GM13977 (cell line): Measurements from ENCODE around the gene MECR.
"Not testable (repeated sequence)": the region's sequence is repeated elsewhere in the genome, so short reads cannot be mapped to it uniquely, and the experiment has no call there.

ENCODE experiments used
- DNase-seq: peaks from one replicate; pipeline ENCODE4 v3.0.0; 2012; ENCODE audit warnings: low spot score
- CTCF ChIP-seq: IDR thresholded peaks from 2 replicates; pipeline ENCODE4 v1.5.1; 2012; ENCODE audit warnings: mild to moderate bottlenecking, control low read depth; ENCODE audit not compliant: insufficient read depth; ENCODE audit errors: extremely low read depth, missing control alignments
- in situ Hi-C: fragments of 300-500 bp; cut with MboI; formaldehyde crosslinking; loops from one replicate; pipeline ENCODE4 v1.12.0; 2022; ENCODE audit warnings: low sequenced_read_pairs, low pct_unique_long_range_greater_than_20kb, mixed read lengths, inconsistent platforms; ENCODE audit not compliant: unreplicated experiment

Gene MECR

DNA sequence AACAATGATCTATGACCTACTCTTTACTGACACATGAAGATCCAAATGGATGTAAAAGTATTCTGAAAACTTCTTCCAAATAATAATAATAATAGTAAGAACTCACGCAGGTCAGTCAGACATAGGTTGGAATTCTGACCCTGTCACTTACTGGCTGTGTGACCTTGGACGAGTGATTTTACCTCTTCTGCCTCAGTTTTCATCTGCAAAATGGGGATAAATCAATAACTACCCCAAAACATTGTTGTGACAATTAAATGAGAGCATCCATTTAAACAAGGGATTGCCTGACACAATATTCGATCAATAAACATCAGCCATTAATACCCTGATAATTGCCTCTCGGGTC lies 556 bp downstream of the MECR start:
- TF ChIP-seq CTCF, result no peak
- in situ Hi-C loops, result no loop called here
- no peak for DNase-seq

- no peak for TF ChIP-seq CTCF
- in situ Hi-C loops, result no loop called here
- no peak for DNase-seq
Observed at GRCh38 chr1:29227511-29227910, 3.2 kb downstream of the MECR start.

DNA sequence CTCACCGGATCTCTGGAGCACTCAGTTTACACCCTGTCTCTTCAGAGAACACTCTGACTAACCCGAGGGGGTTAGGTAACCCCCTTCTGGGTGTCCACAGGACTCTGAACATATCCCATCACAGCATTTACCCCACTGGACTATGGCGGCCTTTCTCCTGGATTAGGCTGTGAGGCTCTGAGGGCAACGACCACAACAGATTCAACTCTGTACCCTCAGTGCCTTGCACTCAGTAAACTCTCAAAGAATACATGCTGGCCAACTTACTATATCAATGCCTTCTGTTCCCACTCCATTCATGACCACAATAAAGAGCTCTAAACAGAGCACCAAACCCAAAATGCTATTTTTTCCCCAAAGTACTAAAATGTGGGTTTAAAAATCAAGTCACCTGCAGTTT lies 5.4 kb downstream of the MECR start:
- in situ Hi-C loops, result no loop called here
- DNase-seq, result no peak
- TF ChIP-seq CTCF, result no peak

GRCh38 chr1:29224356-29224837 lies 6.3 kb downstream of the MECR start:
- in situ Hi-C loops, result no loop called here
- DNase-seq, result no peak
- no peak for TF ChIP-seq CTCF

- no peak for DNase-seq
- in situ Hi-C loops, result no loop called here
- TF ChIP-seq CTCF, result no peak
Observed at GRCh38 chr1:29223521-29223920, 7.2 kb downstream of the MECR start.

GRCh38 chr1:29222686-29223085 lies 8.0 kb downstream of the MECR start:
- no peak for TF ChIP-seq CTCF
- in situ Hi-C loops, result no loop called here
- no peak for DNase-seq

- in situ Hi-C loops, DNase-seq: not testable (repeated sequence)
Observed at GRCh38 chr1:29222260-29222659, 8.5 kb downstream of the MECR start.

DNA sequence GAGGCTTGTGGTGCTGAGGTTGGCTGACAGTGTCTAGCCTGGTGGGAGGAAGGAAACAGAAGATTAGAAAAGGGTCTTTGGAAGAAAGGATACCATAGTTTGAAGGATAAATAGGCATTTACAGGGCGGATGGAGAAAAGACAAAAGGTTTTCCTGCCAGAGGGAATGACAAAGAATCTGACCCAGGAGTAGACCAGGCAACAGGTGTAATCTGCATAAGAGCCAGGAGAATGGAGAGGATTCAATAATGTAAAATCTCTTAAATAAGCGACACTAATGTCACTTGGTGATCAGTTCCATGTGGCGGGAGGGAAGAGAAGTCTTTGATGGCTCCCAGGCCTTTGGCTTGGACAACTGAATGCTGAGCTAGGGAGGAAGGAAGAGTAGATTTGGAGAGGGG lies 9.4 kb downstream of the MECR start:
- no peak for TF ChIP-seq CTCF
- in situ Hi-C loops, result no loop called here
- DNase-seq, result no peak
